Measurements from ENCODE around the gene VPS11.
A peak's percentile ranks its signal among the peaks of the same experiment; 100 is the strongest.
"Not testable (repeated sequence)": the region's sequence is repeated elsewhere in the genome, so short reads cannot be mapped to it uniquely, and the experiment has no call there.

Gene VPS11

GRCh38 chr11:119030029-119030328 lies 37.6 kb upstream of the VPS11 start:
- H2AFZ ChIP-seq (ENCODE audit: low read depth, low read length), result no peak overlapping the region
- H3K79me2 ChIP-seq (ENCODE audit: low read length), result peaks cover 28% of the 10 kb centered on the region
- no peaks in the 10 kb centered on the region for H4K20me1 ChIP-seq (ENCODE audit: insufficient read depth, low read length)
- H3K36me3 ChIP-seq (replicated peaks; ENCODE audit: low read depth, low read length), result peaks cover 31% of the 10 kb centered on the region
- H3K4me1 ChIP-seq (ENCODE audit: low read length), result peaks cover 19% of the 10 kb centered on the region
- H3K9ac ChIP-seq (ENCODE audit: low read length), result peak overlapping the region; percentile 91
- H3K27me3 ChIP-seq (ENCODE audit: low read depth, low read length), result no peaks in the 10 kb centered on the region
- H3K9me3 ChIP-seq (ENCODE audit: insufficient read depth, low read length), result no peaks in the 10 kb centered on the region
- peak overlapping the region; percentile 53 for H3K27ac ChIP-seq (ENCODE audit: low read length)
- no peak for TF ChIP-seq EZH2phosphoT487 (IDR thresholded peaks at IDR 0.05; ENCODE audit: low read depth)
- no peak for TF ChIP-seq CTCF (IDR thresholded peaks at IDR 0.05; ENCODE audit: low read depth, low read length)
- peak overlapping the region; percentile 88 for H3K4me3 ChIP-seq (ENCODE audit: low read length)
- peak overlapping the region; percentile 88 for H3K4me2 ChIP-seq (ENCODE audit: low read length)

- Histone ChIP-seq H3K4me3 (ENCODE audit: low read length) (peak within 1 kb of the TSS; percentile 88), H3K4me2 (ENCODE audit: low read length) (peak within 1 kb of the TSS; percentile 88), H3K9me3 (ENCODE audit: insufficient read depth, low read length) (no peaks in the 10 kb centered on the region), H4K20me1 (ENCODE audit: insufficient read depth, low read length) (no peaks in the 10 kb centered on the region), H3K9ac (ENCODE audit: low read length) (peak within 1 kb of the TSS; percentile 91), H3K4me1 (ENCODE audit: low read length) (peaks cover 19% of the 10 kb centered on the region), H3K27me3 (ENCODE audit: low read depth, low read length) (no peaks in the 10 kb centered on the region), H2AFZ (ENCODE audit: low read depth, low read length) (peak within 1 kb of the TSS; percentile 79), H3K79me2 (ENCODE audit: low read length) (peaks cover 28% of the 10 kb centered on the region), H3K27ac (ENCODE audit: low read length) (peak within 1 kb of the TSS; percentile 53), H3K36me3 (replicated peaks; ENCODE audit: low read depth, low read length) (peaks cover 26% of the 10 kb centered on the region)
- no peak for TF ChIP-seq EZH2phosphoT487 (IDR thresholded peaks at IDR 0.05; ENCODE audit: low read depth)
- no peak for TF ChIP-seq CTCF (IDR thresholded peaks at IDR 0.05; ENCODE audit: low read depth, low read length)
These were observed 37.1 kb upstream of the VPS11 start, which contains the start of gene SLC37A4 for GRCh38 chr11:119030329-119031047. TSS of gene SLC37A4 (minus strand) at chr11:119030877.

GRCh38 chr11:119031912-119032280 lies 35.7 kb upstream of the VPS11 start:
- no peaks in the 10 kb centered on the region for H3K27me3 ChIP-seq (ENCODE audit: low read depth, low read length)
- H3K4me3 ChIP-seq (ENCODE audit: low read length), result no peak overlapping the region
- H3K9ac ChIP-seq (ENCODE audit: low read length), result no peak overlapping the region
- H3K4me1 ChIP-seq (ENCODE audit: low read length), result peaks cover 19% of the 10 kb centered on the region
- no peak overlapping the region for H3K4me2 ChIP-seq (ENCODE audit: low read length)
- H4K20me1 ChIP-seq (ENCODE audit: insufficient read depth, low read length), result no peaks in the 10 kb centered on the region
- H3K79me2 ChIP-seq (ENCODE audit: low read length), result peaks cover 28% of the 10 kb centered on the region
- 0 out of 2 replicates have a peak overlapping the region, but pooled peaks have one; percentile 79 for H2AFZ ChIP-seq (ENCODE audit: low read depth, low read length)
- H3K27ac ChIP-seq (ENCODE audit: low read length), result no peak overlapping the region
- H3K9me3 ChIP-seq (ENCODE audit: insufficient read depth, low read length), result no peaks in the 10 kb centered on the region
- peaks cover 17% of the 10 kb centered on the region for H3K36me3 ChIP-seq (replicated peaks; ENCODE audit: low read depth, low read length)
- TF ChIP-seq EZH2phosphoT487 (IDR thresholded peaks at IDR 0.05; ENCODE audit: low read depth), result no peak

- H3K9ac ChIP-seq (ENCODE audit: low read length); H3K4me3 ChIP-seq (ENCODE audit: low read length); H3K27me3 ChIP-seq (ENCODE audit: low read depth, low read length); H3K9me3 ChIP-seq (ENCODE audit: insufficient read depth, low read length); H3K27ac ChIP-seq (ENCODE audit: low read length); H2AFZ ChIP-seq (ENCODE audit: low read depth, low read length); H3K4me2 ChIP-seq (ENCODE audit: low read length); H4K20me1 ChIP-seq (ENCODE audit: insufficient read depth, low read length); H3K36me3 ChIP-seq (replicated peaks; ENCODE audit: low read depth, low read length): not testable (repeated sequence)
- peaks cover 14% of the 10 kb centered on the region for H3K4me1 ChIP-seq (ENCODE audit: low read length)
- H3K79me2 ChIP-seq (ENCODE audit: low read length), result peaks cover 21% of the 10 kb centered on the region
These were observed 34.2 kb upstream of the VPS11 start for GRCh38 chr11:119033421-119033820.

- H3K27ac ChIP-seq (ENCODE audit: low read length), result no peak overlapping the region
- no peaks in the 10 kb centered on the region for H3K36me3 ChIP-seq (replicated peaks; ENCODE audit: low read depth, low read length)
- no peak for TF ChIP-seq CTCF (IDR thresholded peaks at IDR 0.05; ENCODE audit: low read depth, low read length)
- TF ChIP-seq EZH2phosphoT487 (IDR thresholded peaks at IDR 0.05; ENCODE audit: low read depth), result no peak
- no peak overlapping the region for H3K4me2 ChIP-seq (ENCODE audit: low read length)
- H3K4me1 ChIP-seq (ENCODE audit: low read length), result peaks cover 8% of the 10 kb centered on the region
- H2AFZ ChIP-seq (ENCODE audit: low read depth, low read length), result no peak overlapping the region
- no peaks in the 10 kb centered on the region for H4K20me1 ChIP-seq (ENCODE audit: insufficient read depth, low read length)
- H3K79me2 ChIP-seq (ENCODE audit: low read length), result peaks cover 7% of the 10 kb centered on the region
- no peak overlapping the region for H3K4me3 ChIP-seq (ENCODE audit: low read length)
- no peaks in the 10 kb centered on the region for H3K9me3 ChIP-seq (ENCODE audit: insufficient read depth, low read length)
- H3K27me3 ChIP-seq (ENCODE audit: low read depth, low read length), result no peaks in the 10 kb centered on the region
- H3K9ac ChIP-seq (ENCODE audit: low read length), result no peak overlapping the region
These were observed 32.8 kb upstream of the VPS11 start for GRCh38 chr11:119034813-119035212.

Data from OCI-LY3 (cell line).